AG09319 (cell line): ENCODE measurements around the gene SMR3A.

Source experiments
- DNase-seq: peaks from one replicate; pipeline ENCODE4 v3.0.0-alpha.2; 2010; ENCODE audit warnings: low read depth; ENCODE audit errors: extremely low read depth
- CTCF ChIP-seq: IDR thresholded peaks from 2 replicates; pipeline ENCODE4 v1.5.1; 2011; ENCODE audit warnings: low read depth, mild to moderate bottlenecking, inconsistent platforms, low read length, moderate library complexity

SMR3A gene

GRCh38 chr4:70360460-70360859, at the start of gene SMR3A:
SMR3A (plus strand) TSS chr4:70360760; CDS start chr4:70362116, 1,356 bp downstream.
- DNase-seq = no peak
- TF ChIP-seq CTCF = no peak

- no peak for DNase-seq
- no peak for TF ChIP-seq CTCF
Observed at GRCh38 chr4:70313736-70314135, 46.8 kb upstream of the SMR3A start.

GRCh38 chr4:70315928-70316327, 44.6 kb upstream of the SMR3A start:
- no peak for DNase-seq
- TF ChIP-seq CTCF = no peak

DNA sequence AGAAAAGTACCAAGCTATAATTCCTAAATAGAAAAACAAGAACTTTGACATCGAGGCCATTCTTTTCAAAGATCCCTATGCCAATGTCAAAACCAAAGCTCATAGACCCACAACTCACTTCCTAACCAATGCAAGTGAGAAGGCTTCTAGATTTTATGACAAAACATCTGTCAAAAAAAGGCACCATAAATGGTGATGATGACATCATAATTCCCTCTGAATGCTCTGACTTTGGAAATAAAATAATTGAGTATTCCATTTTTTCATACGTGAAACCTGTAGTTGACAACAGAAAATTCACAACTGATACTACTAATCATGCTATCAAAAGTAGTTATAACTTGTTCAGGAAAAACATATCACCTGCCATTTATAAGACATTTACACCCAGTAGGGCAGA, 34.5 kb upstream of the SMR3A start:
- no peak for TF ChIP-seq CTCF
- DNase-seq = no peak

- DNase-seq = no peak
- no peak for TF ChIP-seq CTCF
Observed at GRCh38 chr4:70334681-70335080, 25.9 kb upstream of the SMR3A start, which contains the start of gene CABS1. CABS1 (plus strand) TSS chr4:70334981; CDS start chr4:70335040, 59 bp downstream.

DNA sequence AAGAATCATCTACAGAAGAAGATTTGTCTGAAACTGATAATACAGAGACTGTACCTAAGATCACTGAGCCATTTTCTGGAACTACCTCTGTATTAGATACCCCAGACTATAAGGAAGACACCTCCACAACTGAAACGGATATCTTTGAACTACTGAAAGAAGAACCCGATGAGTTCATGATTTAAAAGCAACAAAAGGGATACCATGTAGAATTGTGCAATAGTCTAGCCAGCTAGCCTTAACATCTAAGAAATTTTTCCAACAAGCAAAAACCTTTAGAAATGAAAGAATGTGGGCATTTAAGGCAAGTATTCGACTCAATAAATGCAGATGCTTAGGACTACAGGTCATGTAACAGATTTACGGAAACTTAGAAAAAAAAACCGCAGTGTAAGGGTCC, 24.5 kb upstream of the SMR3A start:
- no peak for TF ChIP-seq CTCF
- no peak for DNase-seq

- TF ChIP-seq CTCF = no peak
- DNase-seq = no peak
Observed at GRCh38 chr4:70337886-70338420, 22.6 kb upstream of the SMR3A start.
